PC-3 (cell line): Measurements from ENCODE around the gene CYP2C9.

ENCODE experiments used
- CTCF ChIP-seq: fragments of 300-600 bp; sonication (generic); conservative IDR thresholded peaks from 2 replicates; pipeline ENCODE4 v1.5.1; 2017; ENCODE audit warnings: antibody characterized with exemption, low read depth, mild to moderate bottlenecking, low read length
- EZH2 ChIP-seq: fragments of 300-600 bp; sonication (generic); IDR thresholded peaks from one replicate; pipeline ENCODE4 v1.6.1; 2017; ENCODE audit warnings: antibody characterized with exemption, mild to moderate bottlenecking, low read length; ENCODE audit not compliant: unreplicated experiment
- EZH2phosphoT487 ChIP-seq: fragments of 300-600 bp; sonication (generic); IDR thresholded peaks from 2 replicates; pipeline ENCODE4 v1.6.1; 2018; ENCODE audit warnings: mild to moderate bottlenecking, antibody characterized with exemption, low read length, borderline replicate concordance

DNA sequence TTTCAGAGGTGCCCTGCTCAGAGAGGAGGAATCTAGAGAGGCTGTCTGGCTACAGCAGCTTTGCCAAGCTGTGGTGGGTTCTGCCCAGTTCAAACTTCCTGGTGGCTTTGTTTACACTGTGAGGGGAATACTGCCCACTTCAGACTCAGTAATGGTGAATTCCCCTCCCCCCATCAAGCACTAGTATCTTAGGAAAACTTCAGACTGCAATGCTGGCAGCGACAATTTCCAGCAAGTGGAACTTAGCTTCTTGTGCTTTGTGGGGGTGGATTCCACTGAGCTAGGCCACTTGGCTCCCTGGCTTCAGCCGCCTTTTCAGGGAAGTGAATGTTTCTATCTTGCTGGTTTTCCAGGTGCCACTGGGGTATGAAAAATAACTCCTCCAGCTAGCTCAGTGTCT, 88.0 kb downstream of the CYP2C9 start:
- TF ChIP-seq CTCF: no peak
- TF ChIP-seq EZH2: no peak
- TF ChIP-seq EZH2phosphoT487: no peak
